Endodermal cell (in vitro differentiated cells): Measurements from ENCODE around the gene ZNF280C. TPM values are rescaled to one million over a fixed set of nuclear protein-coding genes. Genes with fewer than 3 reads are reported as not detected.

Experiments
- DNase-seq: peaks from one replicate; pipeline ENCODE4 v3.0.0-alpha.2; 2017
- H3K27ac ChIP-seq: 2 replicates; pipeline ENCODE4 v1.5.1; 2013; ENCODE audit warnings: mild to moderate bottlenecking, low read depth, low read length, moderate library complexity
- H3K27me3 ChIP-seq: 2 replicates; pipeline ENCODE4 v1.6.1; 2013; ENCODE audit warnings: mild to moderate bottlenecking, low read length, moderate library complexity; ENCODE audit not compliant: insufficient read depth, control insufficient read depth, poor library complexity, severe bottlenecking
- H3K36me3 ChIP-seq: 2 replicates; pipeline ENCODE4 v1.7.0; 2013; ENCODE audit warnings: mild to moderate bottlenecking, low read length, moderate library complexity; ENCODE audit not compliant: control insufficient read depth, insufficient read depth
- H3K4me1 ChIP-seq: one replicate; pipeline ENCODE4 v1.7.0; 2013; ENCODE audit warnings: low read length; ENCODE audit not compliant: control insufficient read depth, insufficient read depth
- H3K4me3 ChIP-seq: 2 replicates; pipeline ENCODE4 v1.5.1; 2013; ENCODE audit warnings: mild to moderate bottlenecking, low read length, moderate library complexity
- H3K9ac ChIP-seq: 2 replicates; pipeline ENCODE4 v1.6.1; 2013; ENCODE audit warnings: mild to moderate bottlenecking, low read length, moderate library complexity; ENCODE audit not compliant: poor library complexity, severe bottlenecking; ENCODE audit errors: extremely low read depth
- H3K9me3 ChIP-seq: 2 replicates; pipeline ENCODE4 v1.6.1; 2013; ENCODE audit warnings: mild to moderate bottlenecking, low read length, moderate library complexity; ENCODE audit not compliant: control insufficient read depth
- H3K27ac Mint-ChIP-seq: 2 replicates; pipeline ENCODE4 v1.8.0; 2020; ENCODE audit warnings: mixed read lengths
- H3K27me3 Mint-ChIP-seq: 2 replicates; pipeline ENCODE4 v1.8.0; 2021; ENCODE audit warnings: mild to moderate bottlenecking, mixed read lengths; ENCODE audit not compliant: insufficient read depth
- H3K36me3 Mint-ChIP-seq: 2 replicates; pipeline ENCODE4 v1.8.0; 2020; ENCODE audit warnings: low read depth, mixed read lengths
- H3K4me1 Mint-ChIP-seq: 2 replicates; pipeline ENCODE4 v1.8.0; 2020; ENCODE audit warnings: mixed read lengths
- H3K4me3 Mint-ChIP-seq: 2 replicates; pipeline ENCODE4 v1.8.0; 2020; ENCODE audit warnings: mild to moderate bottlenecking, moderate library complexity, mixed read lengths
- H3K9me3 Mint-ChIP-seq: 2 replicates; pipeline ENCODE4 v1.8.0; 2020; ENCODE audit warnings: mild to moderate bottlenecking, mixed read lengths
- WGBS, 2 experiments: methylation state at CpG; one replicate each; pipeline versions ENCODE4 v1.1.5 to v1.1.7; 2013; ENCODE audit warnings: missing lambda C conversion rate in 2 of 2, mixed read lengths in 1 of 2; ENCODE audit not compliant: insufficient coverage in 1 of 2, insufficient read length in 1 of 2; 5-methylcytosine and 5-hydroxymethylcytosine counted together
- total RNA-seq, 2 donors: library from RNA; stranded (reverse); fragmentation: NEBNext Ultra II Directional in 1 of 2; extraction: Animal tissue kit (Norgen Biotek cat#: 25700) in 1 of 2; gene quantifications; 2 replicates in 1 of 2; 3 replicates in 1 of 2; pipeline ENCODE4 v1.2.1, GENCODE V29; 2021
- TF ChIP-seq, protein P1 (sequence below): fragments of 200-600 bp; sonication (generic); conservative IDR thresholded peaks from 2 replicates; pipeline ENCODE4 v1.5.0; 2021; ENCODE audit warnings: antibody characterized with exemption, mild to moderate bottlenecking

The ZNF280C gene
- total RNA-seq, 2 donors from 2014 or later, result 15.4 to 15.7 TPM

DNA sequence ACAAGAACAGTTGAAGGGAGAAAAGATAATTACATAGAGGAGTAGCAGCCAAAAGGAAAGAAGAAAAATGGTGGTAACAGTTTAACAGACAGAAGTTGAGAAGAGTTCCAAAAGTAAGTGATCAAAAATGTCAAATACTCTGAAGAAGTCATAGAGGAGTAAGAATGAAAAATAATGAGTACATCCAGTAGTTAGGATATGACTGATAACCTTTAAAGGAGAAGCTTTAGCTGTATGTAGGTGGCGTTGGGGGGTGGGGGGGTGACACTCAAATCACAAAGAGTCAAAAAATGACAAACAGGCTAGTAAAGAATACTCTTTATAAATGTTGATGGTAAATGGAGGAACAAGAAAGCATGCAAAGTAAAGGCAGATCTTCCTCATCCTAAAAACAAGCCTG lies 56.3 kb downstream of the ZNF280C start:
- peaks cover 56% of the 10 kb centered on the region for H3K36me3 Mint-ChIP-seq

DNA sequence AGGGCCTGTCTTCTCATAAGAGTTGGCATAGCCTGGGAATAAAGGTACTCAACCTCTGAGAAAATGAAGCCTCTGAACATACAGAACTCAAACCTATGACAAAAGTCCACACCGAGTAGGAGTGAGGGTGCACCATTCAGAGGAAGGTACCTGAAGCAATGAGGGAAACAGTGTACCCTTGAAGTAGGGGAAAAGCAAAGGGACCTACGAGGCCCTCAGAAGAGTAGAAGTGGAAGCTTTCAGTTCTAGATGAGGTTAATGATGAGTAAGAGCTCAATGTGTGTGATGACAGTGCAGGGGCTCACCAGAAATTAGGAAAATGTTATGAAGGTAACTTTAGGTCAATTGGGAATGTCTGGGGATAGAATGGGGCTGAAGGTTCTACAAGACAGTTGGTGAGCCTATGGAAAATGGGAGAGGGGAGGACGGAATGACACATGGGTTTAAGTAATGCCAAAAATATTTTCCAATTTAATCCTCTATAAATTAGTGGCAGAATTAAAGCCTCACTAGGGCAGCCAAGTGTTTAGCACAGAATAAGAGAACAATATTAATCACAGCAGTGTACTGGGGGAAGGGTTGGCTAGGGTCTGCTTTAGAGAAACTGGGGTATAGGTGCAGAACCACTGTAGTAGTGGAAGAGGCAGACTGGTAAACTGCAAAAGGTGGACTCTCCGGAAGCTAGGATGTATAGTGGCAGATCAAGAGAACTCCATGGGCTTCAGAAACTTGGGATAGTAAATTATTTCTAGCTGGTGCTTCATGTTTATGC lies 57.1 kb downstream of the ZNF280C start:
- WGBS, 2 experiments, result 86 to 100% methylated on average over 1 to 3 of the region's 4 CpGs
- TF ChIP-seq, protein P1, sequence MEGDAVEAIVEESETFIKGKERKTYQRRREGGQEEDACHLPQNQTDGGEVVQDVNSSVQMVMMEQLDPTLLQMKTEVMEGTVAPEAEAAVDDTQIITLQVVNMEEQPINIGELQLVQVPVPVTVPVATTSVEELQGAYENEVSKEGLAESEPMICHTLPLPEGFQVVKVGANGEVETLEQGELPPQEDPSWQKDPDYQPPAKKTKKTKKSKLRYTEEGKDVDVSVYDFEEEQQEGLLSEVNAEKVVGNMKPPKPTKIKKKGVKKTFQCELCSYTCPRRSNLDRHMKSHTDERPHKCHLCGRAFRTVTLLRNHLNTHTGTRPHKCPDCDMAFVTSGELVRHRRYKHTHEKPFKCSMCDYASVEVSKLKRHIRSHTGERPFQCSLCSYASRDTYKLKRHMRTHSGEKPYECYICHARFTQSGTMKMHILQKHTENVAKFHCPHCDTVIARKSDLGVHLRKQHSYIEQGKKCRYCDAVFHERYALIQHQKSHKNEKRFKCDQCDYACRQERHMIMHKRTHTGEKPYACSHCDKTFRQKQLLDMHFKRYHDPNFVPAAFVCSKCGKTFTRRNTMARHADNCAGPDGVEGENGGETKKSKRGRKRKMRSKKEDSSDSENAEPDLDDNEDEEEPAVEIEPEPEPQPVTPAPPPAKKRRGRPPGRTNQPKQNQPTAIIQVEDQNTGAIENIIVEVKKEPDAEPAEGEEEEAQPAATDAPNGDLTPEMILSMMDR, result no peak
- H3K4me3 ChIP-seq, result no peak overlapping the region
- H3K9me3 ChIP-seq, result no peaks in the 10 kb centered on the region
- no peak for DNase-seq
- peaks cover 33% of the 10 kb centered on the region for H3K9me3 Mint-ChIP-seq
- no peaks in the 10 kb centered on the region for H3K27me3 Mint-ChIP-seq
- no peak overlapping the region for H3K4me3 Mint-ChIP-seq
- H3K9ac ChIP-seq, result no peak overlapping the region
- no peaks in the 10 kb centered on the region for H3K4me1 ChIP-seq
- H3K27ac Mint-ChIP-seq, result no peak overlapping the region
- H3K36me3 ChIP-seq, result peaks cover 26% of the 10 kb centered on the region
- H3K4me1 Mint-ChIP-seq, result peaks cover 16% of the 10 kb centered on the region
- no peaks in the 10 kb centered on the region for H3K27me3 ChIP-seq
- peaks cover 56% of the 10 kb centered on the region for H3K36me3 Mint-ChIP-seq
- no peak overlapping the region for H3K27ac ChIP-seq

More for the DNA sequence above, 56.3 kb downstream of the ZNF280C start:
- no CpG with 5 or more reads among the region's 1 CpG for WGBS, 2 experiments
- DNase-seq, result no peak
- Histone ChIP-seq H3K4me3 (no peak overlapping the region), H3K27ac (no peak overlapping the region), H3K9me3 (no peaks in the 10 kb centered on the region), H3K36me3 (peaks cover 32% of the 10 kb centered on the region), H3K27me3 (no peaks in the 10 kb centered on the region), H3K9ac (no peak overlapping the region), H3K4me1 (no peaks in the 10 kb centered on the region)
- no peaks in the 10 kb centered on the region for H3K27me3 Mint-ChIP-seq
- no peak overlapping the region for H3K27ac Mint-ChIP-seq
- H3K9me3 Mint-ChIP-seq, result peaks cover 31% of the 10 kb centered on the region
- peaks cover 16% of the 10 kb centered on the region for H3K4me1 Mint-ChIP-seq
- TF ChIP-seq, protein P1, result no peak
- H3K4me3 Mint-ChIP-seq, result no peak overlapping the region

DNA sequence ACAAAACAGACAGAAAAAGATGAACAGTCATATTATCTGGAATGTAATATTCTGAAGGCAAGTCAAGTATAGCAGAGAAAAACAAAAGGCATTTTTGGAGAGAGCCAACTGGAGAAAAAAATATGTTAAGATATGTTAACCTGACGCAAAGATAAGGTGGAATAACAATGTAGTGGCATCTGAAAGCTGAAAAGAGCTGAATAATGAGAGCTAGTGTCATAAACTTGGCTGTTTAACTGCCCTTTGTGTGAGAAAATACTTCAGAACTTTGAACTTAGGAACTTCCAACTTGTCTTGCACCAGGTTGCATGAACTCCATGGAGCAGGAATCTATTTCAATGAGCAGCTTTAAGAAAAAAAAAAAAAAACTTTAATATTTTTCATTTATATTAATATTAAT lies 64.1 kb downstream of the ZNF280C start:
- H3K27ac Mint-ChIP-seq, result no peak overlapping the region
- no peak overlapping the region for H3K9ac ChIP-seq
- TF ChIP-seq, protein P1, result no peak
- peaks cover 14% of the 10 kb centered on the region for H3K36me3 ChIP-seq
- H3K27ac ChIP-seq, result no peak overlapping the region
- no peaks in the 10 kb centered on the region for H3K27me3 Mint-ChIP-seq
- H3K4me1 Mint-ChIP-seq, result no peaks in the 10 kb centered on the region
- 0% methylated on average over 1 of the region's 1 CpG for WGBS, 2 experiments
- no peak overlapping the region for H3K4me3 Mint-ChIP-seq
- peaks cover 14% of the 10 kb centered on the region for H3K9me3 Mint-ChIP-seq
- no peaks in the 10 kb centered on the region for H3K27me3 ChIP-seq
- no peak for DNase-seq
- no peak overlapping the region for H3K4me3 ChIP-seq
- no peaks in the 10 kb centered on the region for H3K4me1 ChIP-seq
- no peaks in the 10 kb centered on the region for H3K9me3 ChIP-seq
- H3K36me3 Mint-ChIP-seq, result peaks cover 42% of the 10 kb centered on the region
